ENCODE data around the gene OR13J1. TPM values are rescaled to one million over a fixed set of nuclear protein-coding genes. Genes with fewer than 3 reads are reported as not detected.

The OR13J1 gene, protein sequence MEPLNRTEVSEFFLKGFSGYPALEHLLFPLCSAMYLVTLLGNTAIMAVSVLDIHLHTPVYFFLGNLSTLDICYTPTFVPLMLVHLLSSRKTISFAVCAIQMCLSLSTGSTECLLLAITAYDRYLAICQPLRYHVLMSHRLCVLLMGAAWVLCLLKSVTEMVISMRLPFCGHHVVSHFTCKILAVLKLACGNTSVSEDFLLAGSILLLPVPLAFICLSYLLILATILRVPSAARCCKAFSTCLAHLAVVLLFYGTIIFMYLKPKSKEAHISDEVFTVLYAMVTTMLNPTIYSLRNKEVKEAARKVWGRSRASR
- not detected for total RNA-seq

DNA sequence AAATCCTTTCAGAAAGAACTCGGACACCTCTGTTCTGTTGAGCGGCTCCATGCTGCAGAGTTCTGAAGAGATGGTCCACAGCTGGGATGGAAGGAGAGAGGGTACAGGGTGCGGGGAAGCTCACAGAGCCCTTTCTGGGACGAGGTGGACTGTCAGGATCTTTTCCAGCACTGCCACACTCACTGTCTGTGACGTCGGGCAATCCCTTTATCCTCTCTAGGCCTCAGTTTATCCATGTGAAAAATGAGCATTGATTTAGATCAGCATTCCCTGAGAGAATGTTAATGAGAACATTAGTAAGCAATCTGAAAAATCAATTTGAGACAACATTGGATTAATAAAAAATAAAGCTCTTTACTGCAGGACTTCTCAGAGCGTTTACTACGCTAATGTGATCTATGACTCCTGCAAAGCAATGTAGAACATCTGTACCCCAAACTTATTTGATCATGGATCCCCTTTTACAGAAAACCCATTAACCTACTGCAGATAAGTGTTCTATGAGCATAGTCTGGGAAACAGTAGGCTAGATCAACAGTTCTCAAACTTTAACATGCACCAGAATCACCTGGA lies at the start of gene OR13J1:
TSS of gene OR13J1 (minus strand) at position 51 of the 573 bp plus-strand sequence. CDS start at position 51, 0 bp downstream.
- peak within 1 kb of the TSS; percentile 33 to 46 for H3K27ac ChIP-seq
- H3K4me1 ChIP-seq: peaks cover 0 to 7% of the 10 kb centered on the region in 2 donors
- H3K27me3 ChIP-seq: peaks cover 0 to 4% of the 10 kb centered on the region in 2 donors
- no peak for DNase-seq (ENCODE audit: low spot score in 2 of 2)
- no peak within 1 kb of the TSS for H3K4me3 ChIP-seq
- TF ChIP-seq, protein P1, sequence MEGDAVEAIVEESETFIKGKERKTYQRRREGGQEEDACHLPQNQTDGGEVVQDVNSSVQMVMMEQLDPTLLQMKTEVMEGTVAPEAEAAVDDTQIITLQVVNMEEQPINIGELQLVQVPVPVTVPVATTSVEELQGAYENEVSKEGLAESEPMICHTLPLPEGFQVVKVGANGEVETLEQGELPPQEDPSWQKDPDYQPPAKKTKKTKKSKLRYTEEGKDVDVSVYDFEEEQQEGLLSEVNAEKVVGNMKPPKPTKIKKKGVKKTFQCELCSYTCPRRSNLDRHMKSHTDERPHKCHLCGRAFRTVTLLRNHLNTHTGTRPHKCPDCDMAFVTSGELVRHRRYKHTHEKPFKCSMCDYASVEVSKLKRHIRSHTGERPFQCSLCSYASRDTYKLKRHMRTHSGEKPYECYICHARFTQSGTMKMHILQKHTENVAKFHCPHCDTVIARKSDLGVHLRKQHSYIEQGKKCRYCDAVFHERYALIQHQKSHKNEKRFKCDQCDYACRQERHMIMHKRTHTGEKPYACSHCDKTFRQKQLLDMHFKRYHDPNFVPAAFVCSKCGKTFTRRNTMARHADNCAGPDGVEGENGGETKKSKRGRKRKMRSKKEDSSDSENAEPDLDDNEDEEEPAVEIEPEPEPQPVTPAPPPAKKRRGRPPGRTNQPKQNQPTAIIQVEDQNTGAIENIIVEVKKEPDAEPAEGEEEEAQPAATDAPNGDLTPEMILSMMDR (IDR thresholded peaks at IDR 0.05): no peak
- no peak for TF ChIP-seq POLR2A (IDR thresholded peaks at IDR 0.05)
- no peak for TF ChIP-seq POLR2AphosphoS5 (IDR thresholded peaks at IDR 0.05)
- no peaks in the 10 kb centered on the region for H3K36me3 ChIP-seq
- no peaks in the 10 kb centered on the region for H3K9me3 ChIP-seq
- intact Hi-C loops (cut with DNase I; ENCODE audit: low total_unique reads): no loop called here

DNA sequence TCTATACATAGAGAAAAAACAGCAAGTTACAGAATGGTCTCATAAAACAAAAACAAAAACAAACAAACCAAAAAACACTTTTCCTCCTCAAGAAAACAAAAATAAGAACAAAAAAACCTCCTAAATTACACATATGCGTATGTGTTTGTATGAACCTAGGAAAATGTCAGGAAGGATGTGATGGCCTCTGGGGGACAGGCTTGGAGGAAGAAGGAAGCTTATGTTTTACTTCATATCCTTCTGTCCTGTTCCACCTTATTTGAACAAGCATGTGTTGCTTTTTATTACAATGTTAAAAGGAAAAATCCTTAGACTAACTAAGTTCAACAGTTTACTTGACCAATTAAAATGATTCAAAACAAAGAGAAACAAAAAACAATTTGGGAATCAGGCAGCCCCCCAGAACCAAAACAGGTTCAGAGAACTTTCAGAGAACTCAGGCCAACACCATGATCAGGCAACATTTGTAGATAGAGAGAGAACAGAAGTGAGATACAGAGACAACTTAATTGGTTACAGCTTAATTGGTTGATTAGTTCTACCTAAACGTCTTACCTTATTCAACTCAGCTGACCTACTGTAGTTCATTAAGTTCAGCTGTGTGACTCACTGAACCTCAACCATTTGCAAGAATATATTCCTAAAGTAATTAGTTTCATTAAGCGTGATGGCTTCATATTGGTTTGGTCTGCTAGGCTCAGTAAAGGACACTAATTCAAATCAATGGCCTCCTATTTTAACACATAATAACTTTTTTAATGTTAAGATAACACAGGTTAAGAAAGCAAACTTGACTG lies 49.2 kb upstream of the OR13J1 start:
- H3K27me3 ChIP-seq: no peaks in the 10 kb centered on the region
- intact Hi-C loops (cut with DNase I; ENCODE audit: low total_unique reads): no loop called here
- H3K4me3 ChIP-seq: no peak overlapping the region
- H3K9me3 ChIP-seq: no peaks in the 10 kb centered on the region
- peaks cover 9 to 12% of the 10 kb centered on the region in 2 donors for H3K4me1 ChIP-seq
- peak overlapping the region; percentile 15 to 71 for H3K27ac ChIP-seq
- no peaks in the 10 kb centered on the region for H3K36me3 ChIP-seq
- TF ChIP-seq POLR2A (IDR thresholded peaks at IDR 0.05) (no peak), POLR2AphosphoS5 (IDR thresholded peaks at IDR 0.05) (no peak)
- TF ChIP-seq, protein P1 (IDR thresholded peaks at IDR 0.05): no peak
- DNase-seq (ENCODE audit: low spot score in 2 of 2): no peak

DNA sequence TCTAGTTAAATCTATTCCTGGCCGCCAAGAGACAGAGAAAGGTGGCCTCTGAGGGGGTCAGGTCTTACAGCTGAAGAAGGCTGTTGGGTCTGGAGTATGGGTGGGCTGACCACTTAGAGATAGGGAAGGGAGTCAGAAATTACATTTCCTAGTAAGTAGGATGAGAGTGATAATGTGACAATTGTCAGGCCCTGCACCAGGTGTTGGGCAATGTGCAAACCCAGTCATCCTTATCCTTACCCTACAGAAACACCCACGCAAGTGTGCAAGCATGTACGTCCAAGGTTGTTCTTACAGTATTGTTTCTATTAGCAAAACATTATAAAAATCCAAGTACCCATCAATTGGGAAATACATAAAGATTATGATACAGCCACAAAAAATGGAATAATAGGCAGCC lies 48.6 kb upstream of the OR13J1 start:
- no peak overlapping the region for H3K4me3 ChIP-seq
- intact Hi-C loops (cut with DNase I; ENCODE audit: low total_unique reads): no loop called here
- peaks cover 7 to 9% of the 10 kb centered on the region in 2 donors for H3K4me1 ChIP-seq
- no peaks in the 10 kb centered on the region for H3K27me3 ChIP-seq
- H3K27ac ChIP-seq: peak overlapping the region; percentile 15 to 61
- no peak for DNase-seq (ENCODE audit: low spot score in 2 of 2)
- no peaks in the 10 kb centered on the region for H3K9me3 ChIP-seq
- no peaks in the 10 kb centered on the region for H3K36me3 ChIP-seq
- TF ChIP-seq POLR2A (IDR thresholded peaks at IDR 0.05) (no peak), POLR2AphosphoS5 (IDR thresholded peaks at IDR 0.05) (no peak)
- TF ChIP-seq, protein P1 (IDR thresholded peaks at IDR 0.05): no peak

DNA sequence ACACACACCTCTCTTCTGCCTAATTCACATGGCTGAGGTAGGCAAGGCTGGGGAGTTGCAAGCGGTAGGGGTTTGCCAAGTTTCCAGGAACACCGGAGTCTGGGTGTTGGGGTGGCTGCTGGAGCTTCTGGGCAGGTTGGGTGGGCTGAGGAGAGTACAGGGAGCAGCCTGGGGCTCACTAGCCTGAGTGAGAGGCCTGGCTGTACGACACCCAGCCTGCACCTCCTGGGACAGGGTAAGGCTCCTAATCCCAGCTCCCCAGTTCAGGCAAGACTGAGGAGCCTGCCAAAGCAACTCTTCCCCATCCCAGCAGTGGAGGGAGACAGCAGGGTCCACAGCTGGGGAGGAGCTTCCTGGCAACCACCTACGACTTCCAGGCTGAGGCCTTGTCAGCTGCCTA lies 47.1 kb upstream of the OR13J1 start:
- peaks cover 0 to 5% of the 10 kb centered on the region in 2 donors for H3K4me1 ChIP-seq
- TF ChIP-seq, protein P1 (IDR thresholded peaks at IDR 0.05): no peak
- TF ChIP-seq POLR2AphosphoS5 (IDR thresholded peaks at IDR 0.05): no peak
- TF ChIP-seq POLR2A (IDR thresholded peaks at IDR 0.05): no peak
- H3K36me3 ChIP-seq: no peaks in the 10 kb centered on the region
- DNase-seq (ENCODE audit: low spot score in 2 of 2): no peak
- intact Hi-C loops (cut with DNase I; ENCODE audit: low total_unique reads): no loop called here
- H3K27ac ChIP-seq: peak overlapping the region; percentile 77 to 90
- H3K9me3 ChIP-seq: no peaks in the 10 kb centered on the region
- no peak overlapping the region for H3K4me3 ChIP-seq
- H3K27me3 ChIP-seq: no peaks in the 10 kb centered on the region

Data from breast epithelium (tissue), 4 donors.